Measurements from ENCODE around the gene DUOX2.

The DUOX2 gene

GRCh38 chr15:45088801-45089711 lies 24.9 kb downstream of the DUOX2 start (continued):
- TF ChIP-seq PRDM1 (tag by site-specific recombination; IDR thresholded peaks at IDR 0.05) = no peak
- no peak for TF ChIP-seq ZNF664 (tag by site-specific recombination; IDR thresholded peaks at IDR 0.05)
- TF ChIP-seq YY2 (tag by site-specific recombination; IDR thresholded peaks at IDR 0.05) = no peak
- no peak for TF ChIP-seq ZBTB10 (tag by site-specific recombination; IDR thresholded peaks at IDR 0.05)
- no peak for TF ChIP-seq ZBTB8A (tag by site-specific recombination; IDR thresholded peaks at IDR 0.05)
- TF ChIP-seq ZNF830 (tag by site-specific recombination; IDR thresholded peaks at IDR 0.05; ENCODE audit: low read depth) = no peak
- TF ChIP-seq WT1 (tag by site-specific recombination; IDR thresholded peaks at IDR 0.05) = 0 out of 2 replicates have a peak, but pooled peaks have one; percentile 35
- TF ChIP-seq ZNF24 (tag by site-specific recombination; IDR thresholded peaks at IDR 0.05) = no peak
- 0 out of 2 replicates have a peak, but pooled peaks have one; percentile 47 for TF ChIP-seq ZNF10 (tag by site-specific recombination; IDR thresholded peaks at IDR 0.05)
- TF ChIP-seq ZXDB (tag by site-specific recombination; IDR thresholded peaks at IDR 0.05) = 0 out of 2 replicates have a peak, but pooled peaks have one; percentile 23
- TF ChIP-seq ZNF138 (tag by site-specific recombination; IDR thresholded peaks at IDR 0.05; ENCODE audit: borderline replicate concordance) = no peak
- no peak for TF ChIP-seq KLF16 (tag by site-specific recombination; IDR thresholded peaks at IDR 0.05)
- no peak for TF ChIP-seq KLF10 (tag by site-specific recombination; IDR thresholded peaks at IDR 0.05)
- no peak for TF ChIP-seq GLI2 (tag by site-specific recombination; IDR thresholded peaks at IDR 0.05; ENCODE audit: borderline replicate concordance, low read depth)
- TF ChIP-seq ZNF776 (tag by site-specific recombination; IDR thresholded peaks at IDR 0.05; ENCODE audit: borderline replicate concordance) = no peak
- no peak for TF ChIP-seq ZBTB20 (tag by site-specific recombination; IDR thresholded peaks at IDR 0.05)
- TF ChIP-seq ZNF623 (tag by site-specific recombination; IDR thresholded peaks at IDR 0.05) = no peak
- peak; percentile 52; the same call in 1 of the 2 replicates for TF ChIP-seq SP7 (tag by site-specific recombination; IDR thresholded peaks at IDR 0.05)
- TF ChIP-seq ELK4 (IDR thresholded peaks at IDR 0.05; ENCODE audit: borderline replicate concordance, low read depth, low read length) = no peak
- TF ChIP-seq ZNF398 (tag by site-specific recombination; IDR thresholded peaks at IDR 0.05) = no peak
- TF ChIP-seq HOXA7 (CRISPR knock-in tag; IDR thresholded peaks at IDR 0.05; ENCODE audit: borderline replicate concordance) = no peak
- TF ChIP-seq ZNF221 (tag by site-specific recombination; IDR thresholded peaks at IDR 0.05; ENCODE audit: borderline replicate concordance) = no peak
- TF ChIP-seq EGR2 (tag by site-specific recombination; IDR thresholded peaks at IDR 0.05; ENCODE audit: low read depth) = no peak
- TF ChIP-seq ZNF266 (tag by site-specific recombination; IDR thresholded peaks at IDR 0.05; ENCODE audit: low read depth) = no peak
- no peak; the same call in 1 of the 2 replicates for TF ChIP-seq PATZ1 (tag by site-specific recombination; IDR thresholded peaks at IDR 0.05)
- TF ChIP-seq ZFP69B (tag by site-specific recombination; IDR thresholded peaks at IDR 0.05) = no peak
- TF ChIP-seq ZNF529 (tag by site-specific recombination; IDR thresholded peaks at IDR 0.05; ENCODE audit: insufficient replicate concordance) = no peak
- TF ChIP-seq KLF8 (tag by site-specific recombination; IDR thresholded peaks at IDR 0.05) = peak; percentile 49; the same call in 1 of the 2 replicates
- no peak for TF ChIP-seq ZNF133 (tag by site-specific recombination; IDR thresholded peaks at IDR 0.05)
- TF ChIP-seq ZNF677 (tag by site-specific recombination; IDR thresholded peaks at IDR 0.05) = no peak
- no peak for TF ChIP-seq ZBTB17 (tag by site-specific recombination; IDR thresholded peaks at IDR 0.05)
- no peak for TF ChIP-seq MEIS1 (CRISPR knock-in tag; IDR thresholded peaks at IDR 0.05; ENCODE audit: borderline replicate concordance)
- peak; percentile 30; the same call in 1 of the 2 replicates for TF ChIP-seq ZBTB48 (tag by site-specific recombination; IDR thresholded peaks at IDR 0.05)
- no peak for TF ChIP-seq ZNF354C (tag by site-specific recombination; IDR thresholded peaks at IDR 0.05; ENCODE audit: borderline replicate concordance, low read depth)

Measured in HEK293 (cell line).